A549 (cell line): ENCODE data around the gene ALB.

Source experiments
- CBX8 ChIP-seq: fragments of 200-600 bp; sonication (generic); IDR thresholded peaks from 2 replicates; pipeline ENCODE4 v1.6.1; 2016
- CEBPB ChIP-seq, 2 experiments: fragments of >200 bp in 1 of 2; sonication (Bioruptor Twin) in 1 of 2; formaldehyde crosslinking in 1 of 2; IDR thresholded peaks; 2 replicates each; pipeline ENCODE4 v1.6.1; 2012 to 2016
- CHD2 ChIP-seq: fragments of 150-350 bp; IDR thresholded peaks from 2 replicates; pipeline ENCODE4 v1.6.1; 2014; ENCODE audit warnings: low read length; ENCODE audit not compliant: partially characterized antibody
- CHD4 ChIP-seq: fragments of 200-600 bp; sonication (generic); IDR thresholded peaks from 2 replicates; pipeline ENCODE4 v1.6.1; 2016; ENCODE audit warnings: antibody characterized with exemption, mild to moderate bottlenecking, borderline replicate concordance
- EP300 ChIP-seq, 2 experiments: fragments of >200 bp; sonication (Bioruptor Twin); formaldehyde crosslinking; IDR thresholded peaks; 2 replicates in 1 of 2; 3 replicates in 1 of 2; pipeline ENCODE4 v1.6.1; 2016 to 2017
- JUNB ChIP-seq: fragments of >200 bp; sonication (Bioruptor Twin); formaldehyde crosslinking; IDR thresholded peaks from 2 replicates; pipeline ENCODE4 v1.6.1; 2016
- POLR2A ChIP-seq: IDR thresholded peaks from 2 replicates; pipeline ENCODE4 v1.6.1; 2012; ENCODE audit warnings: mild to moderate bottlenecking, low read length
- REST ChIP-seq: fragments of 200-600 bp; sonication (generic); IDR thresholded peaks from 2 replicates; pipeline ENCODE4 v1.6.1; 2016; ENCODE audit warnings: antibody characterized with exemption, mild to moderate bottlenecking, moderate library complexity
- SREBF2 ChIP-seq: fragments of 450-650 bp; IDR thresholded peaks from 2 replicates; pipeline ENCODE4 v1.6.1; 2014; ENCODE audit warnings: mild to moderate bottlenecking, moderate library complexity
- TF ChIP-seq, protein P1 (sequence below): fragments of >200 bp; sonication (Bioruptor Twin); formaldehyde crosslinking; IDR thresholded peaks from 3 replicates; pipeline ENCODE4 v1.5.1; 2016
- TF ChIP-seq, protein P2 (sequence below): IDR thresholded peaks from 2 replicates; pipeline ENCODE4 v1.6.1; 2012
- TF ChIP-seq, protein P3 (sequence below): fragments of 250-450 bp; sonication (Bioruptor Pico); IDR thresholded peaks from 2 replicates; pipeline ENCODE4 v1.5.0; 2021; ENCODE audit warnings: mild to moderate bottlenecking, moderate library complexity, borderline replicate concordance
- TF ChIP-seq, protein P4 (sequence below): fragments of 450-650 bp; IDR thresholded peaks from 2 replicates; pipeline ENCODE4 v1.6.1; 2014; ENCODE audit warnings: antibody characterized with exemption

GRCh38 chr4:73448448-73449203 lies 44.5 kb downstream of the ALB start:
- no peak for TF ChIP-seq CHD2
- no peak for TF ChIP-seq CHD4
- TF ChIP-seq, protein P1, sequence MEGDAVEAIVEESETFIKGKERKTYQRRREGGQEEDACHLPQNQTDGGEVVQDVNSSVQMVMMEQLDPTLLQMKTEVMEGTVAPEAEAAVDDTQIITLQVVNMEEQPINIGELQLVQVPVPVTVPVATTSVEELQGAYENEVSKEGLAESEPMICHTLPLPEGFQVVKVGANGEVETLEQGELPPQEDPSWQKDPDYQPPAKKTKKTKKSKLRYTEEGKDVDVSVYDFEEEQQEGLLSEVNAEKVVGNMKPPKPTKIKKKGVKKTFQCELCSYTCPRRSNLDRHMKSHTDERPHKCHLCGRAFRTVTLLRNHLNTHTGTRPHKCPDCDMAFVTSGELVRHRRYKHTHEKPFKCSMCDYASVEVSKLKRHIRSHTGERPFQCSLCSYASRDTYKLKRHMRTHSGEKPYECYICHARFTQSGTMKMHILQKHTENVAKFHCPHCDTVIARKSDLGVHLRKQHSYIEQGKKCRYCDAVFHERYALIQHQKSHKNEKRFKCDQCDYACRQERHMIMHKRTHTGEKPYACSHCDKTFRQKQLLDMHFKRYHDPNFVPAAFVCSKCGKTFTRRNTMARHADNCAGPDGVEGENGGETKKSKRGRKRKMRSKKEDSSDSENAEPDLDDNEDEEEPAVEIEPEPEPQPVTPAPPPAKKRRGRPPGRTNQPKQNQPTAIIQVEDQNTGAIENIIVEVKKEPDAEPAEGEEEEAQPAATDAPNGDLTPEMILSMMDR = no peak
- TF ChIP-seq, protein P2, sequence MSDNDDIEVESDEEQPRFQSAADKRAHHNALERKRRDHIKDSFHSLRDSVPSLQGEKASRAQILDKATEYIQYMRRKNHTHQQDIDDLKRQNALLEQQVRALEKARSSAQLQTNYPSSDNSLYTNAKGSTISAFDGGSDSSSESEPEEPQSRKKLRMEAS = no peak
- TF ChIP-seq JUNB = no peak
- TF ChIP-seq POLR2A = no peak
- no peak for TF ChIP-seq CBX8
- TF ChIP-seq, protein P3, sequence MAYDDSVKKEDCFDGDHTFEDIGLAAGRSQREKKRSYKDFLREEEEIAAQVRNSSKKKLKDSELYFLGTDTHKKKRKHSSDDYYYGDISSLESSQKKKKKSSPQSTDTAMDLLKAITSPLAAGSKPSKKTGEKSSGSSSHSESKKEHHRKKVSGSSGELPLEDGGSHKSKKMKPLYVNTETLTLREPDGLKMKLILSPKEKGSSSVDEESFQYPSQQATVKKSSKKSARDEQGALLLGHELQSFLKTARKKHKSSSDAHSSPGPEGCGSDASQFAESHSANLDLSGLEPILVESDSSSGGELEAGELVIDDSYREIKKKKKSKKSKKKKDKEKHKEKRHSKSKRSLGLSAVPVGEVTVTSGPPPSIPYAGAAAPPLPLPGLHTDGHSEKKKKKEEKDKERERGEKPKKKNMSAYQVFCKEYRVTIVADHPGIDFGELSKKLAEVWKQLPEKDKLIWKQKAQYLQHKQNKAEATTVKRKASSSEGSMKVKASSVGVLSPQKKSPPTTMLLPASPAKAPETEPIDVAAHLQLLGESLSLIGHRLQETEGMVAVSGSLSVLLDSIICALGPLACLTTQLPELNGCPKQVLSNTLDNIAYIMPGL (CRISPR knock-in tag) = no peak
- TF ChIP-seq, protein P4, sequence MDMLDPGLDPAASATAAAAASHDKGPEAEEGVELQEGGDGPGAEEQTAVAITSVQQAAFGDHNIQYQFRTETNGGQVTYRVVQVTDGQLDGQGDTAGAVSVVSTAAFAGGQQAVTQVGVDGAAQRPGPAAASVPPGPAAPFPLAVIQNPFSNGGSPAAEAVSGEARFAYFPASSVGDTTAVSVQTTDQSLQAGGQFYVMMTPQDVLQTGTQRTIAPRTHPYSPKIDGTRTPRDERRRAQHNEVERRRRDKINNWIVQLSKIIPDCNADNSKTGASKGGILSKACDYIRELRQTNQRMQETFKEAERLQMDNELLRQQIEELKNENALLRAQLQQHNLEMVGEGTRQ = no peak
- TF ChIP-seq REST = no peak
- no peak for TF ChIP-seq EP300 (IDR thresholded peaks at IDR 0.05)
- TF ChIP-seq CEBPB (IDR thresholded peaks at IDR 0.05) = no peak
- no peak for TF ChIP-seq SREBF2
